K562 treated with DMSO at 1 percent for 48 hours (cell line): Measurements from ENCODE around the gene KISS1R. TPM values are rescaled to one million over a fixed set of nuclear protein-coding genes. Genes with fewer than 3 reads are reported as not detected.

Source experiments
- total RNA-seq: library from RNA; unstranded; fragments of 300-600 nt; gene quantifications from 2 replicates; pipeline ENCODE4 v1.2.3, GENCODE V29; 2022; ENCODE audit warnings: low replicate concordance; ENCODE audit errors: extremely low read depth

Gene KISS1R
- total RNA-seq, result not detected in 2 replicates

DNA sequence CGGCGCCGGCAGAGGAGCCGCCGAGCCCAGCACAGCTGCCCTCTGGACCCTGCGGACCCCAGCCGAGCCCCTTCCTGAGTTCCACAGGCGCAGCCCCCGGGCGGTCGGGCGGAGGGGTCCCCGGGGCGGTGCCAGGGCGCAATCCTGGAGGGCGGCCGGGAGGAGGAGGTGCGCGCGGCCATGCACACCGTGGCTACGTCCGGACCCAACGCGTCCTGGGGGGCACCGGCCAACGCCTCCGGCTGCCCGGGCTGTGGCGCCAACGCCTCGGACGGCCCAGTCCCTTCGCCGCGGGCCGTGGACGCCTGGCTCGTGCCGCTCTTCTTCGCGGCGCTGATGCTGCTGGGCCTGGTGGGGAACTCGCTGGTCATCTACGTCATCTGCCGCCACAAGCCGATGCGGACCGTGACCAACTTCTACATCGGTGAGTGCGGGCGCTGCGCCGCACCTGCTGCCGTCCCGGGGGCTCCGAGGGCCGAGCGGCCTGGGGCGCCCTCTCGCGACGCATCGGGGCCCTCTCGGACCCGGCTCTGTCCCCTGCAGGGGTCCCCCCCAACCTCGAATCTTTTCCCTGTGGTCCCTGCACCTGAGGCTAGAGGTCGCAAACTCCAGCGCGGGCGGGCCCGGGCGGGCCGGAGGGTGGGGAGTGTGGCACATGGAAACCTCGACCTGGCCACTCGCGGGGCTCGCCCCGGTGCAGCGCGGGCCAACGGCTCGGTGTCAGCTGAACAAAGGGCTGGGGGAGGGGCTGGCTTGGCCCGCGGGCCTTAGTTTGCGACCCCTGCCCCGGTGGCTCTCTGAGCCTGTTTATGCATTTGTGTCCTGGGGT lies at the start of gene KISS1R:
Gene KISS1R (plus strand): TSS at position 11 of the 829 bp plus-strand sequence. CDS start 170 bp downstream, at position 181.

DNA sequence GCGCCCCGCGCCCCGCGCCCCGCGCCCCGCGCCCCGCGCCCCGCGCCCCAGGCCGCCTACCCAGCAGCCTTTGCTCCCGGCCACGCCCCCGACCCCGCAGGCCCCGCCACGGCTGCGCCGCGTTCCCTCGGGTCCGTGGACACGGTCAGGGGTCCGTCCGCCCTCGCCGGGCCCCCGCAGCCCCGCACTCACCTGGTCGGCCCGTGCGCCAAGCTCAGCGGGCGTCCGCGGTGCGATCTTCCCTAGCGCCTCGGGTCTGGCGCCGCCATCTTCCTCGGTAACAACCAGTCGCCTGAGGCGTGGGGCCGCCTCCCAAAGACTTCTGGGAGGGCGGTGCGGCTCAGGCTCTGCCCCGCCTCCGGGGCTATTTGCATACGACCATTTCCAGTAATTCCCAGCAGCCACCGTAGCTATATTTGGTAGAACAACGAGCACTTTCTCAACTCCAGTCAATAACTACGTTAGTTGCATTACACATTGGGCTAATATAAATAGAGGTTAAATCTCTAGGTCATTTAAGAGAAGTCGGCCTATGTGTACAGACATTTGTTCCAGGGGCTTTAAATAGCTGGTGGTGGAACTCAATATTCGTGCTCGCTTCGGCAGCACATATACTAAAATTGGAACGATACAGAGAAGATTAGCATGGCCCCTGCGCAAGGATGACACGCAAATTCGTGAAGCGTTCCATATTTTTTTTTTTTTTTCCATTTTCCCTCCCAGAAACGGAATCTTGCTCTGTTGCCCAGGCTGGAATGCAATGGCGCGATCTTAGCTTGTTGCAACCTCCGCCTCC lies 24.0 kb upstream of the KISS1R start, which contains the start of the genes MED16 and RNU6-9:
Gene MED16 (minus strand): TSS at position 294 of the 796 bp plus-strand sequence. CDS start 2,056 bp downstream, outside the sequence.
Gene RNU6-9 (plus strand): TSS at position 591 of the 796 bp plus-strand sequence.

DNA sequence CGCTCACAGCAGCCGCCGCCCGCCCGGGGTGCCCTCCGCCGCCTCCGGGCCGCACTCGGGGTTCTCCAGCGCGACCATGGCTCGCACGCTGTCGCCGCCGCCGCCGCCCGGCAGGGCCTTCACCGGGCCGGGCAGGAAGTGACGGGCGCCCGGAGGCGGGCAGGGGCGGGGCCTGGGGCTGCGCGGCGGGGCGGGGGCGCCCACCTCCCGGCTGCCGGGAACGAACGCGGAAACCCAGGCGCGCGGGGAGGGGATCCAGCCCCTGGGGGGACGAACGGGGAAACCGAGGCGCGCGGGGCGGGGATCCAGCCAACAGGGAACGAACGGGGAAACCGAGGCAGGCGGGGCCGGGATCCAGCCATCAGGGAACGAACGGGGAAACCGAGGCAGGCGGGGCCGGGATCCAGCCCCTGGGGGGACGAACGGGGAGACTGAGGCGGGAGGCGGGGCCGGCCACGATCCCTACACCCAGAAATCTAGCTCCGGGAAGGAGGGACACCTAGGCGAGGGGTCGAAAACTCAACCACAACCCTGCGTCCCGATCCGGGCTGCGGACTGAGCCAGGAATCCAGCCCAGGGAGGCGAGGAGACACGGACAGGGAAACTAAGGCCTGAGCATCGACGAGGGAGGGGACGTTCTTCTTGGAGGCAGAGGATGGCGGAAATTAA lies 3.9 kb upstream of the KISS1R start, which contains the start of gene R3HDM4:
Gene R3HDM4 (minus strand): TSS at position 140 of the 669 bp plus-strand sequence. CDS start 62 bp downstream, at position 78.

DNA sequence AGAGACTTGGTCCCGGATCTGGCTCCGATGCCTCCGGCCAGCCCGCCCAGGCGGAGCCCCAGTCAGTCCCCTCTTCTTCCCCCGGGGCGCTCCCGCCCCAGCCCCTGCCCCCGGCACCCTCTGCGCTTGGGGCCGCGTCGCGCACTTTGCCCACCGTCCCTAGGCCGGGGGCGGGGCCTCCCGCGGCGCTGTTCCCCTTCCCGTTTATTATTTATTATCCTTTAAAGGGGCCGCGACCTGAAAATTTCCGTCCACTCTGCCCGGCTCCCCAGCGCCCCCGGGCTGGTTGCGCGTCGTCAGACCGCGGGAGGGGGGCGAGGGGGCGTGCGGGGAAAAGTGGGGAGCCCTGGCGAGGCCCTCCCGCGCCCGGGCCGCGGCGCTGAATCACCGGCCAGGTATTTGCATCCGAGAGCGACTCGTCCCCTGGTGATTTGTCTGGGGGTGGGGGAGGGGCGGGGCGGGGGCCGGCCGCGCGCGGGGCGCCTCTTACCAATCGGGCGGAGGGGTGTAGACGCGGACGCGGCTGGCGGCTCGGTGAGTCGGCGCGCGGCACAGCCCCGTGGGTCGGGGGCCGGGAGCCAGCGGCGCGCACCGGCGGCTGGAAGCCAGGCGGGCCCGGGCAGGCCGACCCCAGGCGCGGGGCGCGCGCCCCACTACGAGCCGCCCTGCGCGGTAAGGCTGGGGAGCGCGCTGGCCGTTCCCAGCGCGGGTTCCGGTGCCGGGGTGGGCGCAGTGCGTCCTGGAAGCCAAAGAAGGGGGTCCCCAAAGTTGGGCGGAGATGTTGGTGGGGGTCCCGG lies 8.6 kb downstream of the KISS1R start, which contains the start of gene ARID3A:
Gene ARID3A (plus strand): TSS at position 510 of the 797 bp plus-strand sequence. CDS start 3,494 bp downstream, outside the sequence.

Other genes starting within 250 kb of the KISS1R start
- not detected in 2 replicates for gene FSTL3, start 240.9 kb upstream of the KISS1R start, total RNA-seq
- gene PRSS57, start 221.9 kb upstream of the KISS1R start, total RNA-seq, result not detected in 2 replicates
- not detected in 2 replicates for gene PALM, start 208.4 kb upstream of the KISS1R start, total RNA-seq
- gene MISP, start 166.2 kb upstream of the KISS1R start, total RNA-seq, result not detected in 2 replicates
- gene PTBP1, start 119.9 kb upstream of the KISS1R start, total RNA-seq, result 250 TPM in 1 of 2 replicates, not detected in the other
- gene PLPPR3, start 95.4 kb upstream of the KISS1R start, total RNA-seq, result not detected in 2 replicates
- not detected in 2 replicates for gene AZU1, start 89.5 kb upstream of the KISS1R start, total RNA-seq
- not detected in 2 replicates for gene PRTN3, start 76.3 kb upstream of the KISS1R start, total RNA-seq
- gene ELANE, start 65.0 kb upstream of the KISS1R start, total RNA-seq, result not detected in 2 replicates
- gene CFD, start 57.7 kb upstream of the KISS1R start, total RNA-seq, result not detected in 2 replicates
- not detected in 2 replicates for gene MED16, start 24.1 kb upstream of the KISS1R start, total RNA-seq
- not detected in 2 replicates for gene RNU6-9, start 23.8 kb upstream of the KISS1R start, total RNA-seq
- gene R3HDM4, start 4.1 kb upstream of the KISS1R start, total RNA-seq, result not detected in 2 replicates
- not detected in 2 replicates for gene ARID3A, start 8.7 kb downstream of the KISS1R start, total RNA-seq
- not detected in 2 replicates for gene WDR18, start 67.0 kb downstream of the KISS1R start, total RNA-seq
- gene GRIN3B, start 83.1 kb downstream of the KISS1R start, total RNA-seq, result not detected in 2 replicates
- gene TMEM259, start 103.8 kb downstream of the KISS1R start, total RNA-seq, result 230 TPM in 1 of 2 replicates, not detected in the other
- gene RNU6-2, start 104.2 kb downstream of the KISS1R start, total RNA-seq, result not detected in 2 replicates
- gene CNN2, start 109.3 kb downstream of the KISS1R start, total RNA-seq, result not detected in 2 replicates
- 154 TPM in 1 of 2 replicates, not detected in the other for gene ABCA7, start 122.8 kb downstream of the KISS1R start, total RNA-seq
- gene ARHGAP45, start 149.8 kb downstream of the KISS1R start, total RNA-seq, result 355 TPM in 1 of 2 replicates, not detected in the other
- 472 TPM in 1 of 2 replicates, not detected in the other for gene POLR2E, start 178.0 kb downstream of the KISS1R start, total RNA-seq
- not detected in 2 replicates for gene GPX4, start 186.7 kb downstream of the KISS1R start, total RNA-seq